Caco-2 (cell line): ENCODE measurements around the gene ZNF219. TPM values are rescaled to one million over a fixed set of nuclear protein-coding genes. Genes with fewer than 3 reads are reported as not detected.

ENCODE experiments used
- BruUV-seq: library from RNA; stranded (reverse); fragments of 400-500 nt; replicated peaks from 2 replicates; lab custom pipeline; 2021; lab: Mats Ljungman, UMichigan
- CTCF ChIA-PET: fragments of 300-600 bp; sonication (Branson Sonifier 250); formaldehyde crosslinking; loops from one replicate; lab custom pipeline; 2022; ENCODE audit warnings: antibody characterized with exemption; lab: Charles Lee
- POLR2A ChIA-PET: fragments of 300-600 bp; sonication (Branson Sonifier 250); formaldehyde crosslinking; loops from one replicate; lab custom pipeline; 2022; ENCODE audit warnings: antibody characterized with exemption; lab: Charles Lee
- DNase-seq, 2 experiments: peaks; one replicate each; pipeline versions ENCODE4 v3.0.0 to v3.0.0-alpha.2; 2020 to 2022
- H3K27me3 ChIP-seq: replicated peaks from 2 replicates; pipeline ENCODE4 v1.6.0; 2011; ENCODE audit warnings: low read length; ENCODE audit not compliant: control insufficient read depth, insufficient read depth
- H3K36me3 ChIP-seq: 2 replicates; pipeline ENCODE4 v1.5.1; 2011; ENCODE audit warnings: low read length; ENCODE audit not compliant: control insufficient read depth, insufficient read depth
- H3K4me1 ChIP-seq: fragments of 250-450 bp; sonication (Bioruptor Pico); 2 replicates; pipeline ENCODE4 v1.5.1; 2020; ENCODE audit warnings: mild to moderate bottlenecking
- H3K4me3 ChIP-seq: 2 replicates; pipeline ENCODE4 v1.5.1; 2011; ENCODE audit warnings: low read depth, mild to moderate bottlenecking, control low read depth, low read length
- H3K9me3 ChIP-seq: fragments of 250-450 bp; sonication (Bioruptor Pico); 2 replicates; pipeline ENCODE4 v1.5.1; 2020; ENCODE audit warnings: mild to moderate bottlenecking, moderate library complexity
- H3K27ac Mint-ChIP-seq: one replicate; pipeline ENCODE4 v1.8.0; 2022; ENCODE audit warnings: mixed read lengths; ENCODE audit not compliant: unreplicated experiment
- H3K27me3 Mint-ChIP-seq: one replicate; pipeline ENCODE4 v1.8.0; 2022; ENCODE audit warnings: mixed read lengths; ENCODE audit not compliant: insufficient read depth, unreplicated experiment
- H3K36me3 Mint-ChIP-seq: one replicate; pipeline ENCODE4 v1.8.0; 2022; ENCODE audit warnings: mild to moderate bottlenecking, mixed read lengths; ENCODE audit not compliant: insufficient read depth, unreplicated experiment
- H3K4me1 Mint-ChIP-seq: one replicate; pipeline ENCODE4 v1.8.0; 2022; ENCODE audit warnings: low read depth, mixed read lengths; ENCODE audit not compliant: unreplicated experiment
- H3K4me3 Mint-ChIP-seq: one replicate; pipeline ENCODE4 v1.8.0; 2022; ENCODE audit warnings: mild to moderate bottlenecking, moderate library complexity, mixed read lengths; ENCODE audit not compliant: unreplicated experiment
- H3K9me3 Mint-ChIP-seq: one replicate; pipeline ENCODE4 v1.8.0; 2022; ENCODE audit warnings: mixed read lengths; ENCODE audit not compliant: unreplicated experiment
- CTCF ChIP-seq, 2 experiments: fragments of 200-600 bp in 1 of 2; IDR thresholded peaks; 1 replicate in 1 of 2; 2 replicates in 1 of 2; pipeline versions ENCODE4 v1.5.1 to v1.8.0; 2011 to 2022; ENCODE audit warnings: antibody characterized with exemption in 1 of 2, control low read depth in 1 of 2, inconsistent platforms in 1 of 2, low read depth in 1 of 2, low read length in 1 of 2, mild to moderate bottlenecking in 1 of 2, moderate library complexity in 1 of 2; ENCODE audit not compliant: insufficient read depth in 1 of 2, severe bottlenecking in 1 of 2, unreplicated experiment in 1 of 2
- intact Hi-C: fragments of 100-400 bp; cut with micrococcal nuclease; formaldehyde crosslinking; loops from one replicate; pipeline ENCODE4 v1.10.0; 2022; ENCODE audit not compliant: unreplicated experiment
- total RNA-seq: library from RNA; stranded (reverse); gene quantifications from 2 replicates; pipeline ENCODE4 v1.2.3, GENCODE V29; 2022

Gene ZNF219
- total RNA-seq, 1 experiment from 2014 or later, result 35.2 TPM

DNA sequence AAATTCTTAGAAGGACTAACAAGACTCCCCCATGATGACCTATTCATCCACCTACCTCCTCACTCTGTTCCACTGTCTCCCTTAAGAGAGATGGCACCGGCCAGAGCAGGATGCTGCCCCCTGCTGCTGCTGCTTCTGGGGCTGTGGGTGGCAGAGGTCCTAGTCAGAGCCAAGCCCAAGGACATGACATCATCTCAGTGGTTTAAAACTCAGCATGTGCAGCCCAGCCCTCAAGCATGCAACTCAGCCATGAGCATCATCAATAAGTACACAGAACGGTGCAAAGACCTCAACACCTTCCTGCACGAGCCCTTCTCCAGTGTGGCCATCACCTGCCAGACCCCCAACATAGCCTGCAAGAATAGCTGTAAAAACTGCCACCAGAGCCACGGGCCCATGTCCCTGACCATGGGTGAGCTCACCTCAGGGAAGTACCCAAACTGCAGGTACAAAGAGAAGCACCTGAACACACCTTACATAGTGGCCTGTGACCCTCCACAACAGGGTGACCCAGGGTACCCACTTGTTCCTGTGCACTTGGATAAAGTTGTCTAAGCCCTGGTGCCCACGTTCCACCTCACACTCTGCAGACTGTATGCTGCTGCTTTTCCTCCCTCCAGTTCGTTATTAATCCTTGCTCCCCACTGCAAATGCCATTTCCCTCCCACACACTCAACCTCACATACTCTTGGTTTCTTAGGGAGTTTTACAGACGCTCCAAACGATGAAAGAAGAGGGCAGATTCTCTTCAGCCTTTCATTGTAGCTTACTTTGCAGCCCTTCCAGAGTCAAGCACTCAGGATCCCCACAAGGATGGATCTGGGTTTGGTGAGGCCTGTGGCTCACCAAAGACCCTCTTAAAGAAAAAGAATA lies 40.4 kb downstream of the ZNF219 start, which contains the start of gene RNASE8:
Gene RNASE8 (plus strand): TSS at position 20 of the 873 bp plus-strand sequence. CDS start 71 bp downstream, at position 91.
- ChIA-PET CTCF (interaction anchor here (1.0 kb wide), 1 partner anchor 43 kb away, joined by 5 read pairs; no protein-coding TSS in a partner anchor), POLR2A (no interaction called here)
- DNase-seq, result no peak
- H3K27ac Mint-ChIP-seq, result no peak within 1 kb of the TSS
- BruUV-seq, result no TSS peak
- peaks cover 17% of the 10 kb centered on the region for H3K4me1 ChIP-seq
- no peaks in the 10 kb centered on the region for H3K27me3 Mint-ChIP-seq
- peaks cover 15% of the 10 kb centered on the region for H3K4me1 Mint-ChIP-seq
- no peak for TF ChIP-seq CTCF (IDR thresholded peaks at IDR 0.05; ENCODE audit: insufficient read depth in 1 of 2, low read depth in 1 of 2, low read length in 1 of 2, severe bottlenecking in 1 of 2, unreplicated experiment in 1 of 2)
- no peaks in the 10 kb centered on the region for H3K36me3 ChIP-seq
- no peak within 1 kb of the TSS for H3K4me3 Mint-ChIP-seq
- no peaks in the 10 kb centered on the region for H3K9me3 ChIP-seq
- no peaks in the 10 kb centered on the region for H3K27me3 ChIP-seq
- no peaks in the 10 kb centered on the region for H3K9me3 Mint-ChIP-seq
- no peak within 1 kb of the TSS for H3K4me3 ChIP-seq
- intact Hi-C loops, result loop anchor here (5.0 kb wide), 1 partner anchor 41 kb away; no protein-coding TSS in a partner anchor
- no peaks in the 10 kb centered on the region for H3K36me3 Mint-ChIP-seq

GRCh38 chr14:21056520-21057163 lies 41.8 kb downstream of the ZNF219 start:
- Mint-ChIP-seq H3K36me3 (no peaks in the 10 kb centered on the region), H3K9me3 (no peaks in the 10 kb centered on the region), H3K4me3 (no peak overlapping the region), H3K27me3 (no peaks in the 10 kb centered on the region), H3K4me1 (peaks cover 15% of the 10 kb centered on the region), H3K27ac (no peak overlapping the region)
- DNase-seq, result no peak
- no peaks in the 10 kb centered on the region for H3K36me3 ChIP-seq
- TF ChIP-seq CTCF (IDR thresholded peaks at IDR 0.05; ENCODE audit: insufficient read depth in 1 of 2, low read depth in 1 of 2, low read length in 1 of 2, severe bottlenecking in 1 of 2, unreplicated experiment in 1 of 2), result no peak
- no peak overlapping the region for H3K4me3 ChIP-seq
- ChIA-PET CTCF (interaction anchor here (1.5 kb wide), 1 partner anchor 42 kb away, joined by 4 read pairs; no protein-coding TSS in a partner anchor), POLR2A (no interaction called here)
- intact Hi-C loops, result loop anchor here (5.0 kb wide), 1 partner anchor 39 kb away; no protein-coding TSS in a partner anchor
- BruUV-seq, result no TSS peak
- no peaks in the 10 kb centered on the region for H3K9me3 ChIP-seq
- no peaks in the 10 kb centered on the region for H3K27me3 ChIP-seq
- H3K4me1 ChIP-seq, result peaks cover 17% of the 10 kb centered on the region

GRCh38 chr14:21055432-21056117 lies 42.9 kb downstream of the ZNF219 start:
- Histone ChIP-seq H3K9me3 (no peaks in the 10 kb centered on the region), H3K4me1 (peaks cover 17% of the 10 kb centered on the region), H3K27me3 (no peaks in the 10 kb centered on the region), H3K36me3 (no peaks in the 10 kb centered on the region), H3K4me3 (no peak overlapping the region)
- ChIA-PET POLR2A (no interaction called here), CTCF (interaction anchor here (1.5 kb wide), 1 partner anchor 41 kb away, joined by 4 read pairs; no protein-coding TSS in a partner anchor)
- no peaks in the 10 kb centered on the region for H3K9me3 Mint-ChIP-seq
- no peak for DNase-seq
- H3K27ac Mint-ChIP-seq, result no peak overlapping the region
- H3K36me3 Mint-ChIP-seq, result no peaks in the 10 kb centered on the region
- no TSS peak for BruUV-seq
- H3K27me3 Mint-ChIP-seq, result no peaks in the 10 kb centered on the region
- intact Hi-C loops, result loop anchor here (5.0 kb wide), 1 partner anchor 38 kb away; no protein-coding TSS in a partner anchor
- TF ChIP-seq CTCF (IDR thresholded peaks at IDR 0.05; ENCODE audit: insufficient read depth in 1 of 2, low read depth in 1 of 2, low read length in 1 of 2, severe bottlenecking in 1 of 2, unreplicated experiment in 1 of 2), result no peak
- H3K4me1 Mint-ChIP-seq, result peaks cover 12% of the 10 kb centered on the region
- H3K4me3 Mint-ChIP-seq, result no peak overlapping the region
